Heart left ventricle (tissue), 16 donors: ENCODE data around the gene ARHGAP15. TPM values are rescaled to one million over a fixed set of nuclear protein-coding genes. Genes with fewer than 3 reads are reported as not detected.

ENCODE experiments used
- ATAC-seq, 4 donors: fragments of 200-7000 bp; cut with Tn5 transposase; one replicate each; pipeline ENCODE4 v1.9.1; 2020 to 2022; ENCODE audit warnings: moderate library complexity in 4 of 4, mild to moderate bottlenecking in 3 of 4, moderate number of reproducible peaks in 1 of 4
- DNase-seq, 5 donors: peaks; one replicate each; pipeline ENCODE4 v3.0.0-alpha.2; 2020
- H3K27ac ChIP-seq, 12 donors: fragments of 200-600 bp; sonication (generic) in 4 of 12; one replicate each; pipeline versions ENCODE4 v1.5.0 to v1.8.0; 2016 to 2022; ENCODE audit warnings: mild to moderate bottlenecking in 2 of 12
- H3K27me3 ChIP-seq, 9 donors: fragments of 200-600 bp; sonication (generic) in 2 of 9; one replicate each; pipeline versions ENCODE4 v1.5.1 to v1.8.0; 2016 to 2022; ENCODE audit warnings: mild to moderate bottlenecking in 3 of 9
- H3K36me3 ChIP-seq, 9 donors: fragments of 200-600 bp; sonication (generic) in 2 of 9; one replicate each; pipeline versions ENCODE4 v1.5.0 to v1.8.0; 2018 to 2022; ENCODE audit warnings: mild to moderate bottlenecking in 2 of 9
- H3K4me1 ChIP-seq, 12 donors: fragments of 200-600 bp; sonication (generic) in 4 of 12; one replicate each; pipeline versions ENCODE4 v1.5.0 to v1.8.0; 2016 to 2022; ENCODE audit warnings: mild to moderate bottlenecking in 3 of 12
- H3K4me3 ChIP-seq, 12 donors: fragments of 200-600 bp; sonication (generic) in 4 of 12; one replicate each; pipeline versions ENCODE4 v1.5.0 to v1.8.0; 2017 to 2022; ENCODE audit warnings: mild to moderate bottlenecking in 9 of 12, moderate library complexity in 4 of 12
- H3K9me3 ChIP-seq, 12 donors: fragments of 200-600 bp; sonication (generic) in 4 of 12; one replicate each; pipeline versions ENCODE4 v1.5.0 to v1.8.0; 2016 to 2022; ENCODE audit warnings: mild to moderate bottlenecking in 1 of 12
- POLR2A ChIP-seq, 2 donors: fragments of 450-650 bp; IDR thresholded peaks; one replicate each; pipeline ENCODE4 v1.6.1; 2017; ENCODE audit warnings: antibody characterized with exemption in 2 of 2, mild to moderate bottlenecking in 2 of 2, moderate library complexity in 2 of 2
- WGBS, 4 donors: extraction: QIAGEN DNeasy Blood & Tissue Kit in 2 of 4; methylation state at CpG; one replicate each; pipeline versions ENCODE4 v1.1.5 to v1.1.7; 2013 to 2018; 5-methylcytosine and 5-hydroxymethylcytosine counted together
- intact Hi-C, 10 donors: fragments of 100-400 bp; cut with DNase I; formaldehyde crosslinking; loops; one replicate each; pipeline versions ENCODE4 v1.11.1 to v1.14.2; 2022
- polyA plus RNA-seq, 2 donors: library from polyadenylated mRNA; stranded (reverse); fragments of 200-250 nt; gene quantifications; one replicate each; pipeline ENCODE4 v1.2.3, GENCODE V29; 2013
- total RNA-seq, 9 donors: library from RNA; depleted of rRNA in 2 of 9; stranded (reverse); fragments of >200 nt in 2 of 9; fragmentation: NEBNext Ultra II Directional in 3 of 9; extraction: Animal tissue kit (Norgen Biotek cat#: 25700) in 3 of 9; gene quantifications; one replicate each; pipeline versions ENCODE4 v1.1.0 to v1.2.4, GENCODE V29; 2016 to 2023
- TF ChIP-seq, protein P1 (sequence below), 12 donors: fragments of 200-600 bp; sonication (generic) in 4 of 12; IDR thresholded peaks; one replicate each; pipeline versions ENCODE4 v1.5.0 to v1.8.0; 2018 to 2022; ENCODE audit warnings: antibody characterized with exemption in 12 of 12, mild to moderate bottlenecking in 5 of 12
- donor health status: ischemic (EF 13 %, LVEDD 7.1; RV severe dilation, severe dysfunction).
- donor health status: healthy with polysubstance abuse.
- donor health status: DM: no; HTN: yes; CAD: no.
- donor health status: DM: no; HTN: no; CAD: no.
- donor health status: ischemic (EF 25% LVEDD 6.9; RV normal size, moderate dysfunction).
- donor health status: ischemic (EF 25% LVEDD 5.7; RV mildly dilated, moderate dysfunction).
- donor health status: healthy.
- donor health status: DM: yes; HTN: yes; CAD: no.
- donor health status: ischemic (EF 35%, LVEDD 5.7; RV mildly dilated, moderate dysfunction).
- donor health status: nonischemic (EF 11% LVEDD 7.7; RV severe dilation, severe dysfunction).
- donor health status: DM: yes; HTN: yes; CAD: no.
- donor health status: PGD.
- donor health status: ischemic (EF 29% LVEDD 5.4; RV normal size, mild dysfunction).
- donor health status: nonischemic (EF 23%, LVEDD 6.1; RV moderate dilation, normal function).

ARHGAP15 gene
- total and polyA plus RNA-seq, 11 donors, result 1.3 to 8.7 (median 3.3) TPM

DNA sequence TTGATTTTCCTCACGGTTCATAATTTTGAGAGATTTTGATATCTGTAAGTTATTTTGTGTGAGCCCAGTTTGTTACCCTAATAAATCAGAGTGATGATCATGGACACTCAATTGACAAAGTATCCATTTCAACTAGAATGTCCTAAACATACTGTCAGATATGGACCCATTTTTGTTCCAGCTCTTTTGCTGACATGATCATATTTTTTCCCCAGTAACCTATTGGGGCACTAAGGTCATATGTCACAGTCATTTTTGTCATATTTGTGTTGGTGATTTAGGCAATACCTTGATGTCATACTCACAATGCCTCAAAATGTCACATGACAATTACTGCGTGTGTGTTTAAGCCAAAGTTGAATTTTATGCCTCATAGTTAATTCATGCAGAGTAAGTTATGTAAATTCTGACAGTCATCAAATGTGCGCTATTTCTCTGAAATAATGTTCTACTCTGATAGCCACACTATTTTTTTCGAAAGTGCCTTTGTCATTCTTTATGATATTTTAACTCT, 218.7 kb downstream of the ARHGAP15 start:
- intact Hi-C loops, result no loop called here
- no peaks in the 10 kb centered on the region for H3K9me3 ChIP-seq
- H3K36me3 ChIP-seq, result no peaks in the 10 kb centered on the region
- H3K27me3 ChIP-seq, result no peaks in the 10 kb centered on the region
- H3K4me1 ChIP-seq, result no peaks in the 10 kb centered on the region
- H3K27ac ChIP-seq, result no peak overlapping the region
- TF ChIP-seq POLR2A (IDR thresholded peaks at IDR 0.05), result no peak
- TF ChIP-seq, protein P1, sequence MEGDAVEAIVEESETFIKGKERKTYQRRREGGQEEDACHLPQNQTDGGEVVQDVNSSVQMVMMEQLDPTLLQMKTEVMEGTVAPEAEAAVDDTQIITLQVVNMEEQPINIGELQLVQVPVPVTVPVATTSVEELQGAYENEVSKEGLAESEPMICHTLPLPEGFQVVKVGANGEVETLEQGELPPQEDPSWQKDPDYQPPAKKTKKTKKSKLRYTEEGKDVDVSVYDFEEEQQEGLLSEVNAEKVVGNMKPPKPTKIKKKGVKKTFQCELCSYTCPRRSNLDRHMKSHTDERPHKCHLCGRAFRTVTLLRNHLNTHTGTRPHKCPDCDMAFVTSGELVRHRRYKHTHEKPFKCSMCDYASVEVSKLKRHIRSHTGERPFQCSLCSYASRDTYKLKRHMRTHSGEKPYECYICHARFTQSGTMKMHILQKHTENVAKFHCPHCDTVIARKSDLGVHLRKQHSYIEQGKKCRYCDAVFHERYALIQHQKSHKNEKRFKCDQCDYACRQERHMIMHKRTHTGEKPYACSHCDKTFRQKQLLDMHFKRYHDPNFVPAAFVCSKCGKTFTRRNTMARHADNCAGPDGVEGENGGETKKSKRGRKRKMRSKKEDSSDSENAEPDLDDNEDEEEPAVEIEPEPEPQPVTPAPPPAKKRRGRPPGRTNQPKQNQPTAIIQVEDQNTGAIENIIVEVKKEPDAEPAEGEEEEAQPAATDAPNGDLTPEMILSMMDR (IDR thresholded peaks at IDR 0.05), result no peak
- no peak overlapping the region for H3K4me3 ChIP-seq
- DNase-seq (no peak), ATAC-seq (no peak)
- WGBS, 4 donors, result 80 to 88% (median 88%) methylated on average over 4 of the region's 4 CpGs

DNA sequence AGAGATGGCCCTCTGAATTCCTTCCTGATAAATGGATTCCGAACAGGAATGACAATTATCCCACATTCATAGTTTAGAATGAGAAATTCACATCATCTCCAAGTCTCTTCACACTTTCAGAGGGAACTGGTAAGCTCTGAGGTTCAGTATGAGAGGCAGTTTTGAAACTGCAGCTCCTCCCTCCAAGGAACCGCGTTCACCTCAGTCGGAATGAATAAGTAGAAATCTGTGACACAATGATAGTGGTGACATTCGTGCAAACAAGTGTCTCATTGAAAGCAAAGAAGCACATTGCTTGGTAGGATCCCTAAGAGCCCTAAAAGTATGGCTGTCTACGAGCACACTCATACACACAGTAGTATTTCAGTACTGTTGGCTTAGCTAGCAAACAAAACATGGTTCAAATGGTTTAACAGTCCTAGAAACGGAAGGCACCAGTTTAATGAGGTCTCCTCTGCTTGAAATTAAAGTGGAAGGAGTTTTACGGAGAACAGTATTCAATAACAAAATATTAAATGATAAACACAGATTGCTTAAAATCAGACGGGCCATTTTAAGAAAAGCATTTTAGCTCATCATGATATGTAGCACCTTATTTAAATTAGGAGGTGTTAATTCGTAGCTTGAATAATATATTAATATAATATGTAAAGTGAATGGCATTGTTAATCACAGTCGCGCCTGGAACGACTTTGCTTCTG, 225.0 kb downstream of the ARHGAP15 start:
- H3K27ac ChIP-seq, result no peak overlapping the region
- WGBS, 4 donors, result 84 to 86% (median 85%) methylated on average over 13 of the region's 13 CpGs
- no peak overlapping the region for H3K4me3 ChIP-seq
- TF ChIP-seq POLR2A (IDR thresholded peaks at IDR 0.05), result no peak
- TF ChIP-seq, protein P1 (IDR thresholded peaks at IDR 0.05), result no peak
- no peaks in the 10 kb centered on the region for H3K36me3 ChIP-seq
- DNase-seq (no peak), ATAC-seq (no peak)
- H3K27me3 ChIP-seq, result no peaks in the 10 kb centered on the region
- no peaks in the 10 kb centered on the region for H3K4me1 ChIP-seq
- no peaks in the 10 kb centered on the region for H3K9me3 ChIP-seq
- intact Hi-C loops, result no loop called here

DNA sequence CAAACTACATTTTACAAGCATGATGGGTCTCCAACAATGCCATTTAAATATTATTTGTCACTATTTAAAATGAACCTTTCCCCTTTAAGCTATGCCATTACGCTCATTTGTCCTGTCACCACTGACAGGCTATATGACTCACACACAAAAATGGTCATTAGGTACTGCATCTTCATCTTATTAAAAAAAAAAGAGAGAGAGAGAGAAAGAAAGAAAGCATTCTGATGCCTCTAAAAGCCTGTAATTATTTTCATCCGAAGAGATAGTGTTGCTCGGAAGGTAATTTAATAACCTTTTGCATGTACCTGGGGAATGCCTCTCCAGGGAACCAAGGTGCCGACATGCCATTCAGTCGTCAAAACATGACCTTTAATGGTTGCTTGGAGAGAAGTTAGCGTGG, 226.7 kb downstream of the ARHGAP15 start:
- intact Hi-C loops, result no loop called here
- ATAC-seq (no peak), DNase-seq (no peak)
- H3K36me3 ChIP-seq, result no peaks in the 10 kb centered on the region
- WGBS, 4 donors, result 62 to 72% (median 70%) methylated on average over 6 of the region's 6 CpGs
- TF ChIP-seq, protein P1 (IDR thresholded peaks at IDR 0.05), result no peak
- no peak for TF ChIP-seq POLR2A (IDR thresholded peaks at IDR 0.05)
- no peaks in the 10 kb centered on the region for H3K9me3 ChIP-seq
- H3K4me3 ChIP-seq, result no peak overlapping the region
- H3K4me1 ChIP-seq, result no peaks in the 10 kb centered on the region
- no peak overlapping the region for H3K27ac ChIP-seq
- no peaks in the 10 kb centered on the region for H3K27me3 ChIP-seq

DNA sequence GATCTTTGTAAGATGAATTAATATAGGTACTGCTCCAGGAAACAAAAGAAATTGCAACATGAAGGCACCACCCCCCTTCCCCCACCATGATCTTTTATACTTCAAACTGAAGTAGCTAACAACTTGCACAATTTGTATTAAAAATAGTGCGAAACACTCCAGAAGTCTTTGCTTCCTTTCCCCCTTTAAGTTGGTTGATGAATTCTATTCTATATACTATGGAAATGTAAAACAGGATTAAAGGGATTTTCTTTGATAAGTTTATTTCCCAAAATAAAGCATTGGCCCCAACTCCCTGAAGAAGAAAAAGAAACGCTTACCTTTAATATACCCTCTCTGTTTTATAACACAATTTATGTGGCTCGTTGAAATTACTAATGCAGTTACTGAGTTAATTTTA, 227.1 kb downstream of the ARHGAP15 start:
- Histone ChIP-seq H3K9me3 (no peaks in the 10 kb centered on the region), H3K4me3 (no peak overlapping the region), H3K27me3 (no peaks in the 10 kb centered on the region), H3K27ac (no peak overlapping the region), H3K4me1 (no peaks in the 10 kb centered on the region), H3K36me3 (no peaks in the 10 kb centered on the region)
- 85 to 90% (median 87%) methylated on average over 3 of the region's 3 CpGs for WGBS, 4 donors
- ATAC-seq (no peak), DNase-seq (no peak)
- intact Hi-C loops, result no loop called here
- no peak for TF ChIP-seq POLR2A (IDR thresholded peaks at IDR 0.05)
- TF ChIP-seq, protein P1 (IDR thresholded peaks at IDR 0.05), result no peak
